H1 (cell line): ENCODE data around the gene PNMA8B. TPM values are rescaled to one million over a fixed set of nuclear protein-coding genes. Genes with fewer than 3 reads are reported as not detected.

Experiments used
- CTCF ChIA-PET: fragments of 300-600 bp; sonication (Branson Sonifier 250); formaldehyde crosslinking; loops from one replicate; lab custom pipeline; 2021; ENCODE audit not compliant: partially characterized antibody; lab: Charles Lee
- POLR2A ChIA-PET: fragments of 300-600 bp; sonication (Branson Sonifier 250); formaldehyde crosslinking; loops from one replicate; lab custom pipeline; 2021; ENCODE audit warnings: inconsistent platforms; ENCODE audit not compliant: partially characterized antibody; lab: Charles Lee
- DNase-seq, 2 experiments: peaks; one replicate each; pipeline versions ENCODE4 v3.0.0 to v3.0.0-alpha.2; 2010 to 2022; ENCODE audit warnings: low spot score in 2 of 2, low read depth in 1 of 2, mixed read lengths in 1 of 2
- FAIRE-seq: peaks from 2 replicates; lab custom pipeline; 2011; peaks lifted over from hg19 to GRCh38; lab: Jason Lieb, UNC
- H2AFZ ChIP-seq: 2 replicates; pipeline ENCODE4 v1.8.1; 2012; ENCODE audit warnings: low read length, inconsistent platforms
- H2AK5ac ChIP-seq: 2 replicates; pipeline ENCODE4 v1.6.1; 2013; ENCODE audit warnings: low read depth, low read length
- H2BK120ac ChIP-seq: replicated peaks from 2 replicates; pipeline ENCODE3; 2013; ENCODE audit warnings: low read depth, low read length, inconsistent platforms
- H2BK12ac ChIP-seq: 2 replicates; pipeline ENCODE4 v1.6.1; 2013; ENCODE audit warnings: low read depth, low read length
- H2BK15ac ChIP-seq: 2 replicates; pipeline ENCODE4 v1.6.1; 2013; ENCODE audit warnings: low read length
- H2BK20ac ChIP-seq: 2 replicates; pipeline ENCODE4 v1.6.1; 2013; ENCODE audit warnings: low read length
- H2BK5ac ChIP-seq: 2 replicates; pipeline ENCODE4 v1.6.1; 2013; ENCODE audit warnings: low read depth, low read length
- H3K14ac ChIP-seq: 2 replicates; pipeline ENCODE4 v1.6.1; 2013; ENCODE audit warnings: inconsistent platforms; ENCODE audit not compliant: insufficient read length
- H3K18ac ChIP-seq: 2 replicates; pipeline ENCODE4 v1.6.1; 2013; ENCODE audit warnings: low read length; ENCODE audit errors: extremely low read depth
- H3K23ac ChIP-seq: 2 replicates; pipeline ENCODE4 v1.6.1; 2013; ENCODE audit warnings: inconsistent platforms; ENCODE audit not compliant: insufficient read length
- H3K23me2 ChIP-seq: 2 replicates; pipeline ENCODE4 v1.6.1; 2013; ENCODE audit warnings: low read depth, low read length
- H3K27ac ChIP-seq: 2 replicates; pipeline ENCODE4 v1.6.1; 2011; ENCODE audit warnings: low read depth, low read length, inconsistent platforms
- H3K27me3 ChIP-seq, 4 experiments: replicated peaks in 1 of 4; 1 replicate in 1 of 4; 2 replicates in 3 of 4; pipeline versions ENCODE4 v1.6.1 to v1.8.1; 2011 to 2013; ENCODE audit warnings: low read length in 3 of 4, mild to moderate bottlenecking in 3 of 4, inconsistent platforms in 2 of 4, mixed read lengths in 2 of 4, moderate library complexity in 1 of 4; ENCODE audit not compliant: control insufficient read depth in 3 of 4, insufficient read depth in 3 of 4; ENCODE audit errors: extremely low read depth in 1 of 4
- H3K36me3 ChIP-seq, 4 experiments: 2 replicates each; pipeline versions ENCODE4 v1.6.1 to v1.8.1; 2011 to 2013; ENCODE audit warnings: mild to moderate bottlenecking in 4 of 4, low read length in 3 of 4, moderate library complexity in 2 of 4, control low read depth in 1 of 4, inconsistent platforms in 1 of 4; ENCODE audit not compliant: insufficient read depth in 4 of 4, control insufficient read depth in 2 of 4
- H3K4ac ChIP-seq: replicated peaks from 2 replicates; pipeline ENCODE3; 2013; ENCODE audit warnings: low read length, low read depth, mixed read lengths, inconsistent platforms; ENCODE audit not compliant: insufficient read length
- H3K4me1 ChIP-seq, 4 experiments: replicated peaks in 1 of 4; 1 replicate in 1 of 4; 2 replicates in 3 of 4; pipeline versions ENCODE4 v1.6.1 to v1.8.1; 2011 to 2013; ENCODE audit warnings: low read length in 3 of 4, inconsistent platforms in 2 of 4, mixed read lengths in 1 of 4; ENCODE audit not compliant: insufficient read depth in 4 of 4, control insufficient read depth in 3 of 4
- H3K4me2 ChIP-seq, 2 experiments: 2 replicates each; pipeline versions ENCODE4 v1.6.1 to v1.8.1; 2011 to 2013; ENCODE audit warnings: low read depth in 2 of 2, low read length in 2 of 2, control low read depth in 1 of 2, inconsistent platforms in 1 of 2, mild to moderate bottlenecking in 1 of 2; ENCODE audit not compliant: insufficient read depth in 1 of 2
- H3K4me3 ChIP-seq, 4 experiments: fragments of 200-600, 300-600 bp in 1 of 4; sonication (generic), shearing (Covaris generic), sonication (Bioruptor Twin) in 1 of 4; 2 replicates each; pipeline versions ENCODE4 v1.5.1 to v1.8.1; 2011 to 2016; ENCODE audit warnings: low read length in 4 of 4, low read depth in 3 of 4, control low read depth in 2 of 4, inconsistent platforms in 2 of 4, mild to moderate bottlenecking in 2 of 4, mixed read lengths in 1 of 4, moderate library complexity in 1 of 4; ENCODE audit not compliant: insufficient read depth in 2 of 4; ENCODE audit errors: extremely low read depth in 1 of 4
- H3K56ac ChIP-seq: replicated peaks from 2 replicates; pipeline ENCODE3; 2013; ENCODE audit warnings: low read depth, mild to moderate bottlenecking, mixed read lengths, low read length, inconsistent platforms; ENCODE audit not compliant: insufficient read length
- H3K79me1 ChIP-seq: 2 replicates; pipeline ENCODE4 v1.6.1; 2013; ENCODE audit warnings: low read depth, low read length, control low read depth
- H3K79me2 ChIP-seq, 2 experiments: 2 replicates each; pipeline versions ENCODE4 v1.6.1 to v1.8.1; 2012 to 2013; ENCODE audit warnings: low read length in 2 of 2, mild to moderate bottlenecking in 2 of 2, inconsistent platforms in 1 of 2; ENCODE audit not compliant: insufficient read depth in 2 of 2, control insufficient read depth in 1 of 2
- H3K9ac ChIP-seq, 4 experiments: replicated peaks in 1 of 4; 1 replicate in 1 of 4; 2 replicates in 3 of 4; pipeline versions ENCODE4 v1.6.1 to v1.8.1; 2011 to 2013; ENCODE audit warnings: low read depth in 3 of 4, low read length in 3 of 4, control low read depth in 2 of 4, mild to moderate bottlenecking in 2 of 4, moderate library complexity in 2 of 4, inconsistent platforms in 1 of 4; ENCODE audit errors: extremely low read depth in 1 of 4
- H3K9me3 ChIP-seq, 2 experiments: 2 replicates each; pipeline versions ENCODE4 v1.6.1 to v1.8.1; 2012 to 2013; ENCODE audit warnings: mild to moderate bottlenecking in 2 of 2, moderate library complexity in 2 of 2, control low read depth in 1 of 2, inconsistent platforms in 1 of 2, low read depth in 1 of 2, low read length in 1 of 2, mixed read lengths in 1 of 2; ENCODE audit not compliant: insufficient read depth in 2 of 2
- H4K20me1 ChIP-seq, 2 experiments: replicated peaks in 1 of 2; 2 replicates each; pipeline versions ENCODE3 to v1.8.1; 2011 to 2013; ENCODE audit warnings: inconsistent platforms in 2 of 2, low read length in 2 of 2, mild to moderate bottlenecking in 1 of 2; ENCODE audit not compliant: insufficient read depth in 2 of 2, control insufficient read depth in 1 of 2
- H4K5ac ChIP-seq: 2 replicates; pipeline ENCODE4 v1.6.1; 2013; ENCODE audit warnings: low read length, low read depth, mixed read lengths, inconsistent platforms; ENCODE audit not compliant: insufficient read length
- H4K8ac ChIP-seq: 2 replicates; pipeline ENCODE4 v1.8.0; 2013; ENCODE audit warnings: mild to moderate bottlenecking, moderate library complexity, low read length, inconsistent platforms; ENCODE audit not compliant: insufficient read depth; ENCODE audit errors: extremely low read depth
- H4K91ac ChIP-seq: replicated peaks from 2 replicates; pipeline ENCODE3; 2013; ENCODE audit warnings: low read length, mixed read lengths, inconsistent platforms; ENCODE audit not compliant: insufficient read length
- CBX5 ChIP-seq: fragments of 300-800, 300-1000 bp; sonication (generic); IDR thresholded peaks from 2 replicates; pipeline ENCODE4 v1.7.1; 2016; ENCODE audit warnings: antibody characterized with exemption, low read length, low read depth
- HDAC6 ChIP-seq: IDR thresholded peaks from one replicate; pipeline ENCODE4 v1.7.1; 2012; ENCODE audit warnings: low read depth, mild to moderate bottlenecking, inconsistent platforms, low read length, moderate library complexity
- JUN ChIP-seq: IDR thresholded peaks from 2 replicates; pipeline ENCODE4 v1.6.1; 2011; ENCODE audit warnings: low read depth, mild to moderate bottlenecking, improper control_type of control experiment, low read length
- KDM1A ChIP-seq: fragments of 200-600, 300-600 bp; sonication (generic); IDR thresholded peaks from 2 replicates; pipeline ENCODE4 v1.7.1; 2016; ENCODE audit warnings: mild to moderate bottlenecking, low read length, borderline replicate concordance
- KDM4A ChIP-seq: IDR thresholded peaks from one replicate; pipeline ENCODE4 v1.7.1; 2012; ENCODE audit warnings: low read depth, mild to moderate bottlenecking, moderate library complexity, low read length, inconsistent platforms; ENCODE audit not compliant: severe bottlenecking
- KDM5A ChIP-seq: fragments of 200-600 bp; IDR thresholded peaks from 2 replicates; pipeline ENCODE4 v1.7.1; 2012; ENCODE audit warnings: mild to moderate bottlenecking, low read length, inconsistent platforms, mixed read lengths
- SP1 ChIP-seq: IDR thresholded peaks from 2 replicates; pipeline ENCODE4 v1.6.1; 2011; ENCODE audit warnings: low read depth, low read length
- TBP ChIP-seq: IDR thresholded peaks from 2 replicates; pipeline ENCODE4 v1.6.1; 2011; ENCODE audit warnings: low read depth, low read length, improper control_type of control experiment
- WGBS, 2 experiments: shearing (Covaris generic) in 1 of 2; methylation state at CpG; one replicate each; pipeline versions ENCODE4 v1.1.6 to v1.1.7; 2013 to 2015; ENCODE audit warnings: low lambda C conversion rate in 2 of 2, mixed read lengths in 2 of 2, inconsistent platforms in 1 of 2, low coverage in 1 of 2, missing lambda C conversion rate in 1 of 2; ENCODE audit not compliant: insufficient replicate concordance in 2 of 2, insufficient coverage in 1 of 2, insufficient read length in 1 of 2; ENCODE audit errors: extremely low coverage in 1 of 2, missing lambda C conversion rate in 1 of 2; 5-methylcytosine and 5-hydroxymethylcytosine counted together
- polyA plus RNA-seq, 7 experiments: library from polyadenylated mRNA; depleted of rRNA in 3 of 7; stranded (reverse) in 5 of 7; unstranded in 2 of 7; fragments of >200 nt in 5 of 7; fragments of 200-250 nt in 2 of 7; gene quantifications; 1 replicate in 5 of 7; 2 replicates in 1 of 7; 4 replicates in 1 of 7; pipeline versions ENCODE4 v1.2.1 to v1.2.3, GENCODE V29; 2011 to 2013; ENCODE audit warnings: missing spikeins in 2 of 7, mixed read lengths in 2 of 7
- total RNA-seq: library from RNA; stranded (reverse); fragmentation: NEBNext Ultra II Directional; extraction: Animal tissue kit (Norgen Biotek cat#: 25700); gene quantifications from 2 replicates; pipeline ENCODE4 v1.2.1, GENCODE V29; 2021
- TF ChIP-seq, protein P1 (sequence below), 3 experiments: IDR thresholded peaks; 1 replicate in 2 of 3; 2 replicates in 1 of 3; pipeline versions ENCODE4 v1.5.1 to v1.6.1; 2011; ENCODE audit warnings: low read length in 3 of 3, mild to moderate bottlenecking in 3 of 3, inconsistent platforms in 2 of 3, low read depth in 1 of 3, moderate library complexity in 1 of 3; ENCODE audit not compliant: insufficient read depth in 1 of 3; ENCODE audit errors: control extremely low read depth in 1 of 3
- TF ChIP-seq, protein P2 (sequence below): IDR thresholded peaks from 2 replicates; pipeline ENCODE4 v1.6.1; 2012; ENCODE audit warnings: inconsistent platforms

Gene PNMA8B
- total and polyA plus RNA-seq, 2 of the 8 experiments (the other 6 are each of a cell fraction or from before 2014, with no cell fraction given) = 0.48 to 1.4 TPM

DNA sequence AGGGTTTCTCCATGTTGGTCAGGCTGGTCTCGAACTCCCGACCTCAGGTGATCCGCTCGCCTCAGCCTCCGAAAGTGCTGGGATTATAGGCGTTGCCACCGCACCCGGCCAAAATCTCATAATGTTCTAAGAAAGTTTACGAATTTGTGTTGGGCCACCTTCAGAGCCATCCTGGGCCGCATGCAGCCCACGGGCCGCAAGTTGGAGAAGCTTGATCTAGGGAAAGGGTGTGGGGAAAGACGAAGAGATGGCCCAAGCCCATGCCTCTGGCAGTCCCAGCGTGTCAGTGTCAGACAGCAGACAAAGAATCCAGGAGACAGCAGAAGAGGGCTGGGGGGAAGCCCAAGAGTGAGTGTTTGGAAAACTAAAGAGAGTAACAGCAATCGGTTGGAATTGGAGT, 49.6 kb downstream of the PNMA8B start:
- TF ChIP-seq TBP (no peak), KDM1A (no peak), SP1 (no peak), KDM4A (no peak), HDAC6 (no peak), JUN (no peak), KDM5A (no peak), CBX5 (no peak)
- TF ChIP-seq, protein P1, sequence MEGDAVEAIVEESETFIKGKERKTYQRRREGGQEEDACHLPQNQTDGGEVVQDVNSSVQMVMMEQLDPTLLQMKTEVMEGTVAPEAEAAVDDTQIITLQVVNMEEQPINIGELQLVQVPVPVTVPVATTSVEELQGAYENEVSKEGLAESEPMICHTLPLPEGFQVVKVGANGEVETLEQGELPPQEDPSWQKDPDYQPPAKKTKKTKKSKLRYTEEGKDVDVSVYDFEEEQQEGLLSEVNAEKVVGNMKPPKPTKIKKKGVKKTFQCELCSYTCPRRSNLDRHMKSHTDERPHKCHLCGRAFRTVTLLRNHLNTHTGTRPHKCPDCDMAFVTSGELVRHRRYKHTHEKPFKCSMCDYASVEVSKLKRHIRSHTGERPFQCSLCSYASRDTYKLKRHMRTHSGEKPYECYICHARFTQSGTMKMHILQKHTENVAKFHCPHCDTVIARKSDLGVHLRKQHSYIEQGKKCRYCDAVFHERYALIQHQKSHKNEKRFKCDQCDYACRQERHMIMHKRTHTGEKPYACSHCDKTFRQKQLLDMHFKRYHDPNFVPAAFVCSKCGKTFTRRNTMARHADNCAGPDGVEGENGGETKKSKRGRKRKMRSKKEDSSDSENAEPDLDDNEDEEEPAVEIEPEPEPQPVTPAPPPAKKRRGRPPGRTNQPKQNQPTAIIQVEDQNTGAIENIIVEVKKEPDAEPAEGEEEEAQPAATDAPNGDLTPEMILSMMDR (IDR thresholded peaks at IDR 0.05; ENCODE audit: control extremely low read depth in 1 of 3, insufficient read depth in 1 of 3, low read depth in 1 of 3, low read length in 3 of 3) = no peak
- TF ChIP-seq, protein P2, sequence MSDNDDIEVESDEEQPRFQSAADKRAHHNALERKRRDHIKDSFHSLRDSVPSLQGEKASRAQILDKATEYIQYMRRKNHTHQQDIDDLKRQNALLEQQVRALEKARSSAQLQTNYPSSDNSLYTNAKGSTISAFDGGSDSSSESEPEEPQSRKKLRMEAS = no peak
- Histone ChIP-seq H3K56ac (no peak overlapping the region), H3K4ac (no peak overlapping the region), H3K9me3 (no peaks in the 10 kb centered on the region), H3K14ac (no peak overlapping the region), H2BK120ac (no peak overlapping the region), H4K8ac (no peak overlapping the region), H3K4me1 (no peaks in the 10 kb centered on the region), H2AFZ (no peak overlapping the region), H2BK15ac (no peak overlapping the region), H4K5ac (no peak overlapping the region), H3K18ac (no peak overlapping the region), H2BK20ac (no peak overlapping the region), H3K9ac (no peak overlapping the region), H2AK5ac (no peak overlapping the region), H3K23me2 (no peaks in the 10 kb centered on the region), H2BK12ac (no peak overlapping the region), H3K4me2 (no peak overlapping the region), H3K4me3 (no peak overlapping the region), H2BK5ac (no peak overlapping the region), H3K27ac (no peak overlapping the region), H4K20me1 (no peaks in the 10 kb centered on the region), H3K27me3 (no peaks in the 10 kb centered on the region), H3K79me1 (no peaks in the 10 kb centered on the region), H3K23ac (no peak overlapping the region), H4K91ac (no peak overlapping the region), H3K79me2 (no peaks in the 10 kb centered on the region), H3K36me3 (no peaks in the 10 kb centered on the region)
- FAIRE-seq (no peak), DNase-seq (no peak)
- POLR2A ChIA-PET = interaction anchor here (1.5 kb wide), 1 partner anchor 39 kb away, joined by 3 read pairs; no protein-coding TSS in a partner anchor
- CTCF ChIA-PET = interaction anchor here (0.6 to 5.5 kb wide), 6 partner anchors 9 to 74 kb away, joined by 3 to 20 read pairs (median 6); no protein-coding TSS in a partner anchor
- 89% methylated on average over 12 of the region's 15 CpGs; no CpG with 5 or more reads in 1 of the 2 experiments for WGBS, 2 experiments
